GM11168 (cell line): ENCODE measurements around the gene DDX31.

Source experiments
- in situ Hi-C: fragments of 300-500 bp; cut with MboI; formaldehyde crosslinking; loops from one replicate; pipeline ENCODE4 v1.12.0; 2022; ENCODE audit warnings: low sequenced_read_pairs; ENCODE audit not compliant: unreplicated experiment

The DDX31 gene

DNA sequence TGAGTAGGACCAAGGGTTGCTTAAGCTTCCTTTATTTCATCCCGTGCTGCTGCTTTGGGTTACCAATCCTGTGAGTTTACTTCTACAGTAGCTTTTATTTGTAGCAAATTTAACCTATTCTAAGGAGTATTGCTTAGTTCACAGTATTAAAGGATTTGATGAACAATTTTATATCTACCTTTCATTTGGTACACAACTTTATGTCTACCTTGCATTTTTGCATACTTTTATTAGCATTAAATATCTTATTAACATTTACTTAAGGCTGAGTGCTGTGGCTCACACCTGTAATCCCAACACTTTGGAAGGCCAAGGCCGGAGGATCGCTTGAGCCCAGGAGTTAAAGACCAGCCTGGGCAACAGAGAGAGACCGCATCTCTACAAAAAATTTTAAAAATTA lies 4.7 kb upstream of the DDX31 start:
- in situ Hi-C loops = no loop called here

DNA sequence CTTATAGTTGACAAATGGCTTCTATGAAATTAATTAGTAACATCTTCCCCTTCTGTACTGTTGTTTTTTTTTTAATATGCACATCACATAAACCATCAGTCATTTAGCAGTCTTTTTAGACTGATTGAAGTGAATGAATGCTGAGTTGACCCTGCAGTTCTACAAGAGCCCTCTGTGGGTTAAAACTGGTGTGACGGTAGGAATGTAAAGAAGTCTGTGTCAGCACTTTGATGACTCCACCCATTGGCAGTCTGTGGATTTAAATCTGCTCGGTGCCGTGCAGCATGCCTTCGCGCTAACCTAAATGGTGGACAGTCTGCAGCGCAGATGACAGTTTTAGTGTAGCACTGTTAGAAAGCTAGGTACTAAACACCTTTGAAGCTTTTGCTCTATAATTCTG lies 3.6 kb upstream of the DDX31 start:
- in situ Hi-C loops = no loop called here

DNA sequence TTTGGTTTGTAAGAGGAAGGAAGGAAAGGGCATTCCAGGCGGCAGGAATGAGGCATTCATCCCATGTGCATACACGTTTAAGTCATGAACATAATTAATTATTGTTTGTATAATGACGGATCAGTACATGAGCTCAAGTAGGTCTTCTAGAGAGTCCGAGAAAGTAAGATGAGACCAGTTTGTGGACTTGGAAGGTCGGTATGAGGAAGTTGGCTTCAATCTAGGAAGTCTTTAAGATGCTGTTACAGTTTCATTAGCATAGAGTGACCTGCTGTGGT lies 2.6 kb upstream of the DDX31 start:
- in situ Hi-C loops = no loop called here

DNA sequence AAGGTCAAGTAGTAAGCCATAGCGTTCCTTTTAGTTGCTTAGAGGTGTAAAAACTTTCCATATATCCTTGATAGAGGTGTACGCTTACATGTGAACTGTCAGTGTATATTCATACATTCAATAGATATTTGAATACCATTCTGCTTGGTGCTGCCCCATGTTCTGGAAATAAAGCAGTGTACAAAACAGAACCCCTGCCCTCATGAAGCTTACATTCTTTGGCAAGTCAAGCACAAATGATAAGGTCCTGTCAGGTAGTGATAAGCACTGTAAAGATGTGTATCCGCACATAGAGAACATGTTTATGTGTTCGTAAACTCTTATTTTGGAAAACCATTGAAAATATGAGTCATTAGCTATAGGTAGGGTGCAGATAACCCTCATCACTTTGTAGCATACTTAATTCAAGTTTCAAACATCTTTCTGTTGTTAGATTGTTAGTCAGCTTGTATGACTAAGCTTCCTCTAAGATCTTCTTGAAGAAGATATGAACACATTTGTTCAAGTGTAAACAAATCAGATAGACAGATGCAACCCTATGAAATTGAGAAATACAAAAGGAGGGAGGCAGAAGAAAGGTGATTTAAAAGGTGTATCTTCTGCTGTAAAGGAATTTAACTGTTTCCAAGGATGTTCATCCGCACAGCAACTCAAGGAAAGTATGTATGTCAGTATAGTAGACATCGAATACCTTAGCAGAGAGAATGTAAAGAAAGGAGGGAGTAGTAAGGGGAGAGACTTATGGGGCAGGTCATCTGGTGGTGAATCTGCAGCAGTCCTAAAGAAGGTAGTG lies 2.0 kb upstream of the DDX31 start:
- in situ Hi-C loops = no loop called here

DNA sequence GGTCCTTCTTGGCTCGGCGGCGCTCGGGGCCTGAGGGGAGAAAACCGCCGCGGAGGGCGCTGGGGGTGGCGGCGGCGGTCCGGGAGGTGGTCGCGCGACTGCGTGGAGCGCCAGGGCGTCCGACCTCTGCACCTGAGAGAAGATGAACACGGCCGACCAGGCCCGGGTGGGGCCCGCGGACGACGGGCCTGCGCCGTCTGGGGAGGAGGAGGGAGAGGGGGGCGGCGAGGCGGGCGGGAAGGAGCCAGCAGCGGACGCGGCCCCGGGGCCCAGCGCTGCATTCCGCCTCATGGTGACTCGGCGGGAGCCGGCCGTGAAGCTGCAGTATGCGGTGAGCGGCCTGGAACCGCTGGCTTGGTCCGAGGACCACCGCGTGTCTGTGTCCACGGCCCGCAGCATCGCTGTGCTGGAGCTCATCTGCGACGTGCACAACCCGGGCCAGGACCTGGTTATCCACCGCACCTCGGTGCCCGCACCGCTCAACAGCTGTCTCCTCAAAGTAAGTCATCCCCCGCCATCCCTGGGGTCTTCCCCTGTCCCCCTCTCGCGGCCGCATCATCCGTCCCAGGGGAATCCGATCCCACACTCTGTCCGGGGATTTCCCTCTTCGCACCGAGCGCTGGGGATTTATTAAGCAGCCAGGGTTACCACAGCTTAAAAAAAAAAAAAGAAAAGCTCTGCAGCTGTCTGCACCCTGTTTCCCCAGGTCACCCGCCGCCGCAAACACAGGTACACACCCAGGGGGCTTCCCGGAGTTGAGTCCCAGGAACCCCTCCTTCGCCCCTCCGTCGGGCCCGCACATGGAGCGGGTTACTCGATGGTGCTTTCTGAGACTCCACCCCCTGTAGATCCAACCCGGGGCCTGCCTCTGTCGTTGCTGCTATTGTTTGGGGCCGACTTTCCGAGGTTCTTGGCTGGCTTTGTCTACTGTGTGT lies 941 bp upstream of the DDX31 start, which contains the start of gene GTF3C4:
Gene GTF3C4, plus strand, starts transcription at position 8 of the 935 bp plus-strand sequence. Its CDS starts 135 bp downstream, at position 143.
- in situ Hi-C loops = no loop called here

DNA sequence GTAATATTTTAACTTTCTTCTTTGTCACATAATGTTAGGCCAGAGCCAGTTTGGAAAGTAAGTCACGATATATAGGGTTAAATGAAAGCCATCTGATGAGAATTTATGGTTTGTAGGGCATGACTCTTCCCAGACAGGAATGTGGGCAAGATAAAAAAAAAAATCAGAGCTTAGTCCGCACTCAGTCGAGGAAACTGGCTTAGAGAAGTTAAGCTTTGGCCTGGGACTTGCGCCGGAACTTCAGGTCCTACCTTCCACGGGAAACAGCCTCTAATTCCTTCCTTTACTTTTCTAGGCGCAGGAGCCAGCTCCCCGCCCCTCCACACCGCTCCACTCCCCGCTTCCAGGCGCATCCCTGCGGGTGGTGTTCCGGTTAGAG lies 475 bp downstream of the DDX31 start:
- in situ Hi-C loops = no loop called here

DNA sequence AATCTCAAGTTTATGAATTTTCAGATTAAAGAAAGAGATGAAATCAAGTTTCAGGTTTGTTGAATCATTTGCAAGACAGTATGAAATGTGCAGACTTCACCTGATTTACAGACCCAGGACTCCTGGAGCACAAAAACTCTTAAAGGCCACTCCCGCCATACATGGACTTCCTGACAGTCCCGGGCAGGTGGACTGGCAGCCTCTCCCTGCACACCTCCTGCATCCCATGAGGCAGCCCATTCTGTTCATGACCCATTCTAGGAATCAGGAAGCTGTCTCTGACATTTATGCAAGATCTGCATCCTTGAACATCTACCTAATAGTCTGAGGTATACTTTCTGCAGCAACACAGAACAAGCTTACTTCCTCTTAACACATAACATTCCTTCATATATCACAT lies 5.9 kb downstream of the DDX31 start:
- in situ Hi-C loops = no loop called here

- in situ Hi-C loops = no loop called here
Measured at GRCh38 chr9:132663117-132663516, 6.7 kb downstream of the DDX31 start.

DNA sequence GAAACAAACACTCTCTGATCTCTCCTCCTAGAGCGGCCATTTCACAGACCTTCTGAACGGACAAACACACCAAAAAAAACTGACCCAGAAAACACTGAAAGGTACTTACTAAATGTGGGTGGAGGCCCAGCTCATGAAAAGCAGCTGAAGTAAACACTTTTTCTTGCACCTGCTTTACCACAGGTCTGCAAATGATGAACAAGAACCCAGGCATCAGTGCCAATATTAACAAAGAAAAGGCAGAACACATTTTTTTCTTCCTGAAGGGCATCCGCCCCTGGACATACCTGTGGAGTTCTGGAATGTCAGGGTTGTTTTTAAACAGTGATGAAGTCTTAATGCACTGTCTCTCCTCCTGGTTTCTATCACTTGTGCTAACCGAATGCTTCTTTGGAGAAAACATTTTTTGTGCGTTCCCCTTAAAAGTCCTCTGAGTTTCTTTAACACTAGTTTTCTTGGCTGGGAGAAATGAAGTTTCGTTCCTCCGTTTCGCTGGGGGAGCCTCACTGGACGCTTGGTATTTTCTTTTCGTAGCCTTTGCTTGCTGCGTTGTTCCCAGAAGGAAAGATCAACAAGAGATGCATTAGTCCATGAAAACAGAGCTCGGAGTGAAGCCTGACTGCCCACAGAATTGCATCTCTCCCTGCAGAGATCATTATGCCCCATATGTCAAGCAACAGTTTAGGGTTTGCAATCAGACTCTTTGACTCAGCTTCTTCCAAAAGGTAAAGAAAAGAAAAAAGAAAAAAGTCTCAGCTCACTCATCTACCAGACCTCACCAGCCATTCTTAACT lies 7.4 kb downstream of the DDX31 start:
- in situ Hi-C loops = no loop called here

DNA sequence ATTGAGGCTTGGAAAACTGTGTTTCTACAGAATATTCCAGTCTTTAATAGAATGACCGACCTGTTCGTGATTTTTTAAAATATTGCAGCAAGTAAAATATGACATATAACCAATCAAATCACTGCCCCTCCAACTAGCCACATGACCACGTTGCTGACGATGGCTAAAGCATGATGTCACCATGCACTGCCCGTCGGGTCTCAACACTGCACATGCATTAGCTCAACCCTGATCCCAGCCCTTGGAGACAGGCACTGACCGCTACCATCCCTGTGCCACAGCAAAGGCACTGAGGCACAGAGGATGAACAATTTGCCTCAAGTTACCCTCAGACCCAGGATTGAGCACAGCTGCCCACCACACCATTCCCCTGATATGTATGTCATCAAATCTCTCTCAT lies 13.5 kb downstream of the DDX31 start:
- in situ Hi-C loops = no loop called here

DNA sequence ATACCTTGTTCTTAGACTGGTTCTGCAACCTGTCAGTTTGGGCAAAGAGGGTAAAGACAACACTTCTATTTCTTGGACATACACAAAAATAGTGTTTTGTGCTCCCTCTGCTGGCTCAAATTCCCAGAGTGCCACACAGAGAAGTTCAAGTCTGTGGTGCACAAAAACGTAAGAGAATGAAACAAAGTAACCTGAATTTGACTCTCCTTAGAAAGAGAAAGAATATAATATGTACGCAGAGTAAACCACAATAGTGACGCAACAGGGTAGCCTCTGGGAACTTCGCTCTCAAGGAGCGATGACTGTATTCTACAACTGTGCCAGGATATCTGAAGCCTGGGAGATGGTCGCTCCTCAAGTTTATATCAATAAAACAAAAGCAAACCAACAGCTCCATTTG lies 18.5 kb downstream of the DDX31 start:
- in situ Hi-C loops = no loop called here

DNA sequence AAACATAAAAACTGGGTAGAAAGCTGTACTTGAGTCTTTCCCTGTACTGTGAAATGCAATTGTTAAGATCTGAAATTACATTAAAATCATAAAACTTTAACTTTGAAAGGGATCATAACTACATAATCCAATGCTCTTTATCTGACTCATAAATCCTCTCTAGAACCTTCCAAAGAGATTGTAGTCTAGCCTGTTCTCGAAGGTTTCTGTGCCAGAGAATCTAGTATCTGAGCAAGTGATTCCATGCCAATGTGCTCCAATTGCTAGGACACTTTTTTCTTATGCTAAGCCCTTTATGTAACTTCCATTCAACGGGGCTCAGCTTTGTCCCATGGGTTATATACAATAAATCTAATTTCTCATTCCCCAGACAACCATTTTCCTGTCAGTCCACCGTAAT lies 21.1 kb downstream of the DDX31 start:
- in situ Hi-C loops = no loop called here

GRCh38 chr9:132648283-132648682 lies 21.5 kb downstream of the DDX31 start:
- in situ Hi-C loops = no loop called here

DNA sequence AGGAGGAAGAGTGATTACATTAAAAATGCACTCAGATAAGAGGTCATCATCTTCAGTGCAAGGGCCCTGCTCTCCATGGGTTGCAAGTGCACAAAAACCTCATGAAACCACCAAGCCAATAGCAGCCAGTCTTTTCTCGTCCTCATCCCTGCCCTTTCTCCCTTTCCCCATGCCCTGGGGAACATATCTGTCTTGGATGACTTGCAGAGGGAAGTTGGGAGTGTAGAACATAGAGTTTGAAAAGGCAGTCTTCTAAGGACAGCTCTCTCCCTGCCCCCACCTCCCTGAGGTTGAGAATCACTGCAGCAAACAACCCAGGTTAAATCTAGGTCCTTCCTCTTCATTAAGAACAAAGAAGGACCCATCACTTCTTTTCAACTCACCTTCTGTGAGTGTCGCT lies 22.0 kb downstream of the DDX31 start:
- in situ Hi-C loops = no loop called here

GRCh38 chr9:132647355-132647754 lies 22.4 kb downstream of the DDX31 start:
- in situ Hi-C loops = no loop called here

DNA sequence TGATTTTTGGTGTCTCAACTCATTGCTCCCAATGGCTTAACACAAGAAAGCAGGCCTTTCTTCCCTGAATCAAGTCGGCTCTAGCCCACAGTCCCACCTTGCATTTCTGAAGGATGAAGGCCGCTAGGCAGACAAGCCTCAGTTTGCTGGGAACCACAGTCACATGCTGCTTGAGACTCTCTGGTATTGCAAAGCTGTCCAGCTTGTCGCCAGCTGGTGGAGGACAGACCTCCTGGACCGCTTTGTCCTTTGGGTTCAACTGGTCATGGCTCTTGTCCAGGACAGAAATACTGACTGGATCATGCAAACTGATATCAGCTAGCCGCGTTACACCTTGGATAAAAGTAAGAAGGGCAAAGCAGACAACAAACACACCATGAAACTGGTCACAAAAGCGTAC lies 23.1 kb downstream of the DDX31 start:
- in situ Hi-C loops = no loop called here

- in situ Hi-C loops = no loop called here
Measured at GRCh38 chr9:132645711-132646110, 24.1 kb downstream of the DDX31 start.

DNA sequence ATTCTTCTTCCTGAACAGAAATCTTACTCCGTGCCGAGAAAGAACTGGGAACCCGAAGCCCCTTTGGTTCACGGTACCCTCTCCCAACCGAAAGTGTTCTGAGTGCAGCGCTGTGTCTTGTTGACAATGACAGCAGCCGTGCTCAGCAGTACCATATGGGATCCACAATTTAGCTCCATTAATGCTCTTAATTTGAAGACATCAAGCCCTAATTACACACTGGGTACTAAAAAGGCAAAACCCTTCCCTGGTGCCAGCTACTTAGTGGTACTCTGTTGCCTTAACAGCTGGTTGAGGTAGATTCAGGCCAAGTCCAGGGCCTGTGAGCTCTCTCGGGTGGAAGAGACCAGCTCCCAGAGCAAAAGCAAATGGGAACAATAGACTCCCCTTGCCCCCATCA lies 24.5 kb downstream of the DDX31 start:
- in situ Hi-C loops = no loop called here

GRCh38 chr9:132644251-132644650 lies 25.5 kb downstream of the DDX31 start:
- in situ Hi-C loops = no loop called here

DNA sequence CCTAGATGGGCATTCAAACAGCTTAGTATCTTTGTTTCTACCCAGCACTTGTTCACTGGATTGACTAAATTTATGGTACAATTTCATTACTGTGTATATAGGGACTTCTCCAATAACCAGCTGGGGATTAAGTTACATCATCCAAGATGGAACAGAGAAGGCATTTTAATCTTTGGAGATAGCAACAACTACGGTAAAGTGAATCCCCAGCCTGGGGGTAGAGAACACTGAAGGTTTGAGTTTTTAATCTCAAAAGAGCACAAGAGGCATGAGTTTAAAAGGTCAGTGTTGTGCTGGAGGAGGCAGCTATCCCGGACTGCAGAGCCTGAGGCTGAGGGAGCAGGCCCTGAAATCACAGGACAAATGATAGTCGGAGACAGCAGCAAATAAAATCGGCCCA lies 28.6 kb downstream of the DDX31 start:
- in situ Hi-C loops = no loop called here

DNA sequence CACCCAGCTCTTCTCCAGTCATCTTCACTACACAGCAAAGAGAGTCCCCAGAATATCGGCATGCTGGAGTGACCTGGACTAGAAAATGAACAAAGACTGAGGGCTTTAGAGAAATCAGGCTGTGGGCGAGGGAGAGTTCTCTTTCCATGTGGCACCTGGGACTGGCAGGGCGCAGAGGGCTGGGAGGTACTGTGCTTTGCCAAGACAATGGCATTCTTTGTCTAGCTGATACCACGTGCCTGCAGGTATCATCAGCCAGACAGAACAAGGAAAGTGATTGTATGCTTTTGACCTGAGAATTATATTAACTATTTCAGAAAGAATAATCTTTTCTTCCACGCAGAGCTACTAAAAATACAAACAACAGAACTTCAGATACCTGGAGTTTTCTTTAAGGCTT lies 30.5 kb downstream of the DDX31 start:
- in situ Hi-C loops = no loop called here
